NCI-H1105 treated with DMSO at 0.1 percent for 48 hours (cell line): Measurements from ENCODE around the gene WDR59.
A peak's percentile ranks its signal among the peaks of the same experiment; 100 is the strongest.

Experiments used
- DNase-seq: peaks from one replicate; lab custom pipeline; 2025; lab: John Stamatoyannopoulos, UW

The WDR59 gene

GRCh38 chr16:74903120-74903519 lies 81.8 kb downstream of the WDR59 start:
- no peak for DNase-seq

- DNase-seq = no peak
Observed at GRCh38 chr16:74902161-74902560, 82.8 kb downstream of the WDR59 start.

GRCh38 chr16:74901606-74902005 lies 83.3 kb downstream of the WDR59 start:
- no peak for DNase-seq

- no peak for DNase-seq
Observed at GRCh38 chr16:74899816-74900215, 85.1 kb downstream of the WDR59 start.

- DNase-seq = no peak
Observed at GRCh38 chr16:74898659-74899058, 86.3 kb downstream of the WDR59 start.

GRCh38 chr16:74896389-74897370 lies 88.2 kb downstream of the WDR59 start:
- no peak for DNase-seq

- DNase-seq = no peak
Observed at GRCh38 chr16:74893541-74893940, 91.4 kb downstream of the WDR59 start.

GRCh38 chr16:74892574-74893461 lies 92.1 kb downstream of the WDR59 start:
- DNase-seq = no peak

- DNase-seq = no peak
Observed at GRCh38 chr16:74888888-74889287, 96.0 kb downstream of the WDR59 start.

- no peak for DNase-seq
Observed at GRCh38 chr16:74888232-74888862, 96.6 kb downstream of the WDR59 start.

GRCh38 chr16:74887084-74887483 lies 97.8 kb downstream of the WDR59 start:
- DNase-seq = no peak

GRCh38 chr16:74877706-74878105 lies 107.2 kb downstream of the WDR59 start:
- no peak for DNase-seq

GRCh38 chr16:74874912-74875546 lies 109.9 kb downstream of the WDR59 start:
- no peak for DNase-seq

- no peak for DNase-seq
Observed at GRCh38 chr16:74874123-74874522, 110.8 kb downstream of the WDR59 start.

GRCh38 chr16:74872302-74872701 lies 112.6 kb downstream of the WDR59 start:
- DNase-seq = no peak

- DNase-seq = no peak
Observed at GRCh38 chr16:74871608-74872007, 113.3 kb downstream of the WDR59 start.

GRCh38 chr16:74868501-74868900 lies 116.4 kb downstream of the WDR59 start:
- no peak for DNase-seq

- DNase-seq = no peak
Observed at GRCh38 chr16:74868035-74868434, 116.9 kb downstream of the WDR59 start.

- no peak for DNase-seq
Observed at GRCh38 chr16:74867281-74867849, 117.6 kb downstream of the WDR59 start.

- no peak for DNase-seq
Observed at GRCh38 chr16:74865922-74866598, 118.9 kb downstream of the WDR59 start.

- DNase-seq = peak; percentile 49
Observed at GRCh38 chr16:74862743-74863244, 122.1 kb downstream of the WDR59 start.
